Cardiac fibroblast (primary cell): ENCODE data around the gene CTTNBP2NL.
"Not testable (repeated sequence)": the region's sequence is repeated elsewhere in the genome, so short reads cannot be mapped to it uniquely, and the experiment has no call there.

ENCODE experiments used
- DNase-seq, 2 donors: peaks; one replicate each; pipeline versions ENCODE4 v3.0.0 to v3.0.0-alpha.2; 2010; ENCODE audit warnings: low read depth in 2 of 2
- H3K4me3 ChIP-seq, 2 donors: replicated peaks in 1 of 2; 1 replicate in 1 of 2; 2 replicates in 1 of 2; pipeline ENCODE4 v1.5.1; 2011; ENCODE audit warnings: low read depth in 2 of 2, low read length in 2 of 2, mild to moderate bottlenecking in 2 of 2, moderate library complexity in 1 of 2
- TF ChIP-seq, protein P1 (sequence below): IDR thresholded peaks from one replicate; pipeline ENCODE4 v1.5.1; 2011; ENCODE audit warnings: low read depth, mild to moderate bottlenecking, low read length, inconsistent platforms

The CTTNBP2NL gene

DNA sequence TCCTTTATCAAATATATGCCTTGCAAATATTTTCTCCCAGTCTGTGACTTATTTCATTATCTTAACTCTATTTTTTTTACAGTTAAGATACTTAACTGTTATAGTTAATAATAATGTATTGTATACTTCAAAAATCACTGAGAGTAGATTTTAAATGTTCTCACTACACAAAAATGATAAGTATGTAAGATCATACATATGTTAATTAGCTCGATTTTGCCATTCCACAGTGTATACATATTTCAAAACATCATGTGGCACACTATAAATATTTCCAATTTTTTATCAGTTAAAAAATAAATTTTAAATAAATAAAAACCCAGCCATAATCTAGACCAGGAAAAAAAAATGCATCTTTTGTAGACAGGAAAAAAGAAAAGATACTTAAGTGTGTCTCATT lies 27.2 kb downstream of the CTTNBP2NL start:
- H3K4me3 ChIP-seq, result no peak overlapping the region
- TF ChIP-seq, protein P1, sequence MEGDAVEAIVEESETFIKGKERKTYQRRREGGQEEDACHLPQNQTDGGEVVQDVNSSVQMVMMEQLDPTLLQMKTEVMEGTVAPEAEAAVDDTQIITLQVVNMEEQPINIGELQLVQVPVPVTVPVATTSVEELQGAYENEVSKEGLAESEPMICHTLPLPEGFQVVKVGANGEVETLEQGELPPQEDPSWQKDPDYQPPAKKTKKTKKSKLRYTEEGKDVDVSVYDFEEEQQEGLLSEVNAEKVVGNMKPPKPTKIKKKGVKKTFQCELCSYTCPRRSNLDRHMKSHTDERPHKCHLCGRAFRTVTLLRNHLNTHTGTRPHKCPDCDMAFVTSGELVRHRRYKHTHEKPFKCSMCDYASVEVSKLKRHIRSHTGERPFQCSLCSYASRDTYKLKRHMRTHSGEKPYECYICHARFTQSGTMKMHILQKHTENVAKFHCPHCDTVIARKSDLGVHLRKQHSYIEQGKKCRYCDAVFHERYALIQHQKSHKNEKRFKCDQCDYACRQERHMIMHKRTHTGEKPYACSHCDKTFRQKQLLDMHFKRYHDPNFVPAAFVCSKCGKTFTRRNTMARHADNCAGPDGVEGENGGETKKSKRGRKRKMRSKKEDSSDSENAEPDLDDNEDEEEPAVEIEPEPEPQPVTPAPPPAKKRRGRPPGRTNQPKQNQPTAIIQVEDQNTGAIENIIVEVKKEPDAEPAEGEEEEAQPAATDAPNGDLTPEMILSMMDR, result no peak
- DNase-seq, result no peak

DNA sequence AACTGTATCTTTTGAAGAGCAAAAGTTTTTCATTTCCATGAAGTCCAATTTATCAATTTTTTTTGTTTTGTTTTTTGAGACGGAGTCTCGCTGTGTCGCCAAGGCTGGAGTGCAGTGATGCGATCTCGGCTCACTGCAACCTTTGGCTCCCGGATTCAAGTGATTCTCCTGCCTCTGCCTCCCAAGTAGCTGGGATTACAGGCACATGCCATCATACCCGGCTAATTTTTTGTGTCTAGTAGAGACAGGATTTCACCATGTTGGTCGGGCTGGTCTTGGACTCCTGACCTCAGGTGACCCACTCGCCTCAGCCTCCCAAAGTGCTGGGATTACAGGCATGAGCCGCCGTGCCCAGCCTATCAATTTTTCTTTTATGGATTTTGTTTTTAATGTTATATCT lies 27.7 kb downstream of the CTTNBP2NL start:
- not testable (repeated sequence) for DNase-seq

GRCh38 chr1:112429749-112430148 lies 33.7 kb downstream of the CTTNBP2NL start:
- DNase-seq, result no peak
- TF ChIP-seq, protein P1, result no peak
- no peak overlapping the region for H3K4me3 ChIP-seq

More for the DNA sequence above, 27.7 kb downstream of the CTTNBP2NL start:
- H3K4me3 ChIP-seq, result not testable (repeated sequence)

- DNase-seq, result no peak
Observed at GRCh38 chr1:112431038-112431437, 35.0 kb downstream of the CTTNBP2NL start.

DNA sequence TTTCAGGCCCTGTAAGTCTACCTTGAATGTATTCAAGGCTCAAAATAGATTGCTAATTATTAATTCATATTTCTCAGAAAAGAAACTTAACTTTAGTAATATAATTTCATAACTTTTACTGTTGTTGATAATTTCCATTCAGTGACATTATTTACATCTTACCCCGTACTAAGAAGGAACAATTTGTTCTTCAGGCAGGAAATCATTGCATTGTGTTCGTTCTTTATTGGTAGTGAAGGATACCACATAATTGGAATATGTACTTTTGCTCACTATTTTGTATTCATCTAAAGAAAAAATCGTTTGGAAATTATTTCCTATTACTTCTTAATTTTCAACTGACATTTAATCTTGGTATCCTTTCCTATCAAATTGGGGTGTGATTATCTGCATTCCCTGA lies 39.4 kb downstream of the CTTNBP2NL start:
- no peak overlapping the region for H3K4me3 ChIP-seq
- TF ChIP-seq, protein P1, result no peak
- no peak for DNase-seq

More at GRCh38 chr1:112431038-112431437, 35.0 kb downstream of the CTTNBP2NL start:
- TF ChIP-seq, protein P1, result no peak
- no peak overlapping the region for H3K4me3 ChIP-seq

GRCh38 chr1:112436384-112437156 lies 40.6 kb downstream of the CTTNBP2NL start:
- no peak for DNase-seq
- TF ChIP-seq, protein P1, result no peak
- H3K4me3 ChIP-seq, result no peak overlapping the region

DNA sequence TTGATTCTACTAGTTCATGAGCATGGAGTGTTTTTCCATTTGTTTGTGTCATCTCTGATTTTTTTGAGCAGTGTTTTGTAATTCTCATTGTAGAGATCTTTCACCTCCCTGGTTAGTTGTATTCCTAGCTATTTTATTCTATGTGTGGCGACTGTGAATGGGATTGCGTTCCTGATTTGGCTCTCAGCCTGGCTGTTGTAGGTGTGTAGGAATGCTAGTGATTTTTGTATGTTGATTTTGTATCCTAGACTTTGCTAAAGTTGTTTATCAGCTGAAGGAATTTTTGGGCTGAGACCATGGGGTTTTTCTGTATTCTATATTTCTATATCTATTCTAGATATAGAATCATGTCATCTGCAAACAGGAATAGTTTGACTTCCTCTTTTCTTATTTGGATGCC lies 42.1 kb downstream of the CTTNBP2NL start:
- not testable (repeated sequence) for H3K4me3 ChIP-seq
- DNase-seq, result peak; percentile 32 to 61

DNA sequence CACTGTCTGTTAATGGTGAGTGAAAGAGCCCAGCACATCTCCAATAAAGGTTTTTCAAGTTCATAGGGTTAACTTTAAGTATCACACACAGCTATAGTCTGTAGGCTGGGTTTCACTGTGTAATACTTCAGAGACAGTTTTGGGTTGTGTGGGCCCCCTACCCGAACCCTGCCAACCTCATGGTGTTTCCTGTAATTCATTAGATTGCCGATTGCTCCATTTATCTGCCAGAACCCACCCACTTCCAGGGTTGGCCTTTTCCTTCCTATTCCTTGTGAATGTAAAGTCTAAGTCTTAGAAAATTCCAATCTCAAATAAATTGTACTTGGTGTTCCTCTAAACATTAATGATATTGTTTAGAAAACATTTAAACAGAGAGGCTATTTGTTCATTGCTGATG lies 43.6 kb downstream of the CTTNBP2NL start:
- no peak for DNase-seq
- TF ChIP-seq, protein P1, result no peak
- H3K4me3 ChIP-seq, result no peak overlapping the region
